Measurements from ENCODE around the gene ERBB4.
"Not testable (repeated sequence)": the region's sequence is repeated elsewhere in the genome, so short reads cannot be mapped to it uniquely, and the experiment has no call there.

ERBB4 gene

GRCh38 chr2:211664321-211664720, 874.3 kb downstream of the ERBB4 start:
- no peak for DNase-seq

GRCh38 chr2:211654211-211654780, 884.3 kb downstream of the ERBB4 start:
- no peak for DNase-seq

GRCh38 chr2:211652327-211652726, 886.3 kb downstream of the ERBB4 start:
- DNase-seq, result no peak

- no peak for DNase-seq
These were observed 889.3 kb downstream of the ERBB4 start for GRCh38 chr2:211649331-211649730.

- DNase-seq, result no peak
These were observed 907.1 kb downstream of the ERBB4 start for GRCh38 chr2:211631503-211631902.

- DNase-seq, result no peak
These were observed 915.5 kb downstream of the ERBB4 start for GRCh38 chr2:211623096-211623495.

- no peak for DNase-seq
These were observed 917.6 kb downstream of the ERBB4 start for GRCh38 chr2:211620986-211621385.

GRCh38 chr2:211617803-211618202, 920.8 kb downstream of the ERBB4 start:
- no peak for DNase-seq

GRCh38 chr2:211611621-211612020, 927.0 kb downstream of the ERBB4 start:
- no peak for DNase-seq

- DNase-seq, result no peak
These were observed 927.5 kb downstream of the ERBB4 start for GRCh38 chr2:211611061-211611518.

- no peak for DNase-seq
These were observed 929.5 kb downstream of the ERBB4 start for GRCh38 chr2:211609127-211609526.

GRCh38 chr2:211599146-211599545, 939.5 kb downstream of the ERBB4 start:
- no peak for DNase-seq

- DNase-seq, result no peak
These were observed 940.4 kb downstream of the ERBB4 start for GRCh38 chr2:211598238-211598637.

GRCh38 chr2:211592006-211592405, 946.6 kb downstream of the ERBB4 start:
- not testable (repeated sequence) for DNase-seq

- DNase-seq, result no peak
These were observed 947.2 kb downstream of the ERBB4 start for GRCh38 chr2:211591426-211591825.

GRCh38 chr2:211568439-211568838, 970.2 kb downstream of the ERBB4 start:
- no peak for DNase-seq

- no peak for DNase-seq
These were observed 974.2 kb downstream of the ERBB4 start for GRCh38 chr2:211564441-211564840.

GRCh38 chr2:211545582-211545981, 993.0 kb downstream of the ERBB4 start:
- no peak for DNase-seq

GRCh38 chr2:211534632-211535031, 1004.0 kb downstream of the ERBB4 start:
- no peak for DNase-seq

- not testable (repeated sequence) for DNase-seq
These were observed 1014.4 kb downstream of the ERBB4 start for GRCh38 chr2:211524248-211524647.

GRCh38 chr2:211516537-211516936, 1022.1 kb downstream of the ERBB4 start:
- DNase-seq, result no peak

GRCh38 chr2:211514049-211514448, 1024.6 kb downstream of the ERBB4 start:
- no peak for DNase-seq

- no peak for DNase-seq
These were observed 1025.2 kb downstream of the ERBB4 start for GRCh38 chr2:211513446-211513845.

GRCh38 chr2:211512806-211513205, 1025.8 kb downstream of the ERBB4 start:
- no peak for DNase-seq

- DNase-seq, result no peak
These were observed 1034.7 kb downstream of the ERBB4 start for GRCh38 chr2:211503856-211504255.
